SK-N-MC (cell line): Measurements from ENCODE around the gene TDRKH.

ENCODE experiments used
- EZH2 ChIP-seq: fragments of 200-600 bp; sonication (generic); IDR thresholded peaks from one replicate; pipeline ENCODE4 v1.6.1; 2017; ENCODE audit warnings: antibody characterized with exemption
- FOXP2 ChIP-seq: optimal IDR thresholded peaks from 2 replicates; pipeline ENCODE3; 2011; ENCODE audit warnings: mild to moderate bottlenecking, moderate library complexity; ENCODE audit not compliant: insufficient read depth; ENCODE audit errors: extremely low read length, control extremely low read depth
- POLR2AphosphoS5 ChIP-seq: IDR thresholded peaks from 2 replicates; pipeline ENCODE4 v1.6.1; 2012; ENCODE audit warnings: mild to moderate bottlenecking, low read depth, low read length, borderline replicate concordance

GRCh38 chr1:151813271-151813977 is 23.1 kb upstream of the TDRKH start:
- no peak for TF ChIP-seq EZH2
- no peak for TF ChIP-seq POLR2AphosphoS5
- no peak for TF ChIP-seq FOXP2
